Upper lobe of left lung (tissue), 6 donors: ENCODE measurements around the gene RBKS. TPM values are rescaled to one million over a fixed set of nuclear protein-coding genes. Genes with fewer than 3 reads are reported as not detected.

Source experiments
- ATAC-seq, 2 donors: fragments of 200-7000 bp; cut with Tn5 transposase; one replicate each; pipeline ENCODE4 v1.9.1; 2022; ENCODE audit warnings: mild to moderate bottlenecking in 2 of 2, moderate library complexity in 2 of 2; ENCODE audit not compliant: low FRiP score in 2 of 2
- DNase-seq, 2 donors: peaks; one replicate each; pipeline ENCODE4 v3.0.0-alpha.2; 2019 to 2020
- H3K27ac ChIP-seq, 4 donors: fragments of 200-600 bp; sonication (generic); one replicate each; pipeline ENCODE4 v1.5.1; 2016 to 2019
- H3K27me3 ChIP-seq, 4 donors: fragments of 200-600 bp; sonication (generic); one replicate each; pipeline ENCODE4 v1.5.1; 2017 to 2019
- H3K36me3 ChIP-seq, 4 donors: fragments of 200-600 bp; sonication (generic); one replicate each; pipeline ENCODE4 v1.5.1; 2016 to 2019
- H3K4me1 ChIP-seq, 4 donors: fragments of 200-600 bp; sonication (generic); one replicate each; pipeline ENCODE4 v1.5.1; 2018 to 2019
- H3K4me3 ChIP-seq, 4 donors: fragments of 200-600 bp; sonication (generic); one replicate each; pipeline ENCODE4 v1.5.1; 2017 to 2019; ENCODE audit warnings: mild to moderate bottlenecking in 2 of 4, moderate library complexity in 1 of 4
- H3K9me3 ChIP-seq, 4 donors: fragments of 200-600 bp; sonication (generic); one replicate each; pipeline ENCODE4 v1.5.1; 2018 to 2019
- CTCF ChIP-seq, 6 experiments: fragments of 450-650 bp in 4 of 6; fragments of 200-600 bp in 2 of 6; sonication (generic) in 2 of 6; IDR thresholded peaks; one replicate each; pipeline ENCODE4 v1.5.1; 2016 to 2019; ENCODE audit warnings: antibody characterized with exemption in 6 of 6
- EP300 ChIP-seq, 4 donors: sonication (generic); formaldehyde crosslinking; IDR thresholded peaks; one replicate each; pipeline ENCODE4 v1.5.1; 2017; ENCODE audit warnings: antibody characterized with exemption in 4 of 4, control low read depth in 2 of 4
- POLR2A ChIP-seq, 4 donors: fragments of 450-650 bp; IDR thresholded peaks; one replicate each; pipeline ENCODE4 v1.5.1; 2016 to 2017; ENCODE audit warnings: antibody characterized with exemption in 4 of 4, mild to moderate bottlenecking in 2 of 4
- POLR2AphosphoS5 ChIP-seq, 2 donors: sonication (generic); formaldehyde crosslinking; IDR thresholded peaks; one replicate each; pipeline ENCODE4 v1.5.1; 2017; ENCODE audit warnings: antibody characterized with exemption in 2 of 2
- WGBS, 2 donors: methylation state at CpG; one replicate each; pipeline ENCODE4 v1.1.5; 2017 to 2018; 5-methylcytosine and 5-hydroxymethylcytosine counted together
- total RNA-seq, 6 donors: library from RNA; depleted of rRNA in 4 of 6; stranded (reverse); fragments of >200 nt in 4 of 6; gene quantifications; one replicate each; pipeline versions ENCODE4 v1.1.0 to v1.2.1, GENCODE V29; 2016 to 2021
- donor health status: DM: no; HTN: no; CAD: no; lungs with moderate emphysema.
- donor health status: DM: no; HTN: yes; CAD: no; lungs with severe emphysema.

RBKS gene
- total RNA-seq, 6 donors from 2014 or later: 2.9 to 5.4 (median 3.2) TPM

DNA sequence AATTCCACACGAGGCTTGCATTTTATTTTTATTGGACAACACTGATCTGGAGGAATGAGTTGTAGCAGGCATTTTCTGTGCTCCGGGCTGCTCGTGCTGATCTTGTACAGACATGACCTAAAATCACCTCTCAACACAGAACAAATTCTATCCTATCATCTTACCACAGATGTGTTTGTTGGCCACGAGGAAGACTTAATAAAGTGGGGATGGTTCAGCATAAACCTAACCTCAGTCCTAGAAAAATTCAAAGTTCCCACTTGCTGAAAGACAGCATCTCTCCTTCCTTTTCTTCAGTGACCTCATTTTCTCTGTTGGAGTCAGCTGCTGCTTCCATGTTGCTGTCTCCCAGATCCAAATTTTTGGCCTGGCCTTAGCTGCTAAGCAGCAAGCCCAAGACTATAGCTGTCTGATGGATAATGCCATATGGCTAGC, 45.3 kb downstream of the RBKS start:
- TF ChIP-seq EP300 (IDR thresholded peaks at IDR 0.05) (no peak), CTCF (IDR thresholded peaks at IDR 0.05) (no peak), POLR2AphosphoS5 (IDR thresholded peaks at IDR 0.05) (no peak), POLR2A (IDR thresholded peaks at IDR 0.05) (no peak)
- Histone ChIP-seq H3K4me1 (no peaks in the 10 kb centered on the region), H3K9me3 (no peaks in the 10 kb centered on the region), H3K4me3 (no peak overlapping the region), H3K27me3 (no peaks in the 10 kb centered on the region), H3K27ac (no peak overlapping the region), H3K36me3 (no peaks in the 10 kb centered on the region)
- DNase-seq: no peak
- WGBS, 2 donors: 73 to 89% methylated on average over 4 of the region's 4 CpGs
- no peak for ATAC-seq

DNA sequence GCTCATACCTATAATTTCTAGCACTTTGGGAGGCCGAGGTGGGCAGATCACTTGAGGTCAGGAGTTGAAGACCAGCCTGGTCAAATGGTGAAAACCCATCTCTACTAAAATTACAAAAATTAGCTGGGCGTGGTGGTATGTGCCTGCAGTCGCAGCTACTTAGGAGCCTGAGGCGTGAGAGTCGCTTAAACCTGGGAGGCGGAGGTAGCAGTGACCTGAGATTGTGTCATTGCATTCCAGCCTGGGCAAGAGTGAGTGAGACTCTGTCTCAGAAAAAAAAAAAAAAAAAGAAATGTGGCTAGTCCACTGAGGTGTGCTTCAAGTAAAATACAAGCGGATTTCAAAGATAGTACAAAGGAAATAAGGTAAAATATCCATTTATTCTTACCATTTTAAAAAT, 46.2 kb downstream of the RBKS start:
- DNase-seq (no peak), ATAC-seq (no peak)
- H3K4me1 ChIP-seq: no peaks in the 10 kb centered on the region
- no peak overlapping the region for H3K27ac ChIP-seq
- no peaks in the 10 kb centered on the region for H3K27me3 ChIP-seq
- H3K4me3 ChIP-seq: no peak overlapping the region
- no peaks in the 10 kb centered on the region for H3K9me3 ChIP-seq
- TF ChIP-seq POLR2AphosphoS5 (IDR thresholded peaks at IDR 0.05) (no peak), EP300 (IDR thresholded peaks at IDR 0.05) (no peak), POLR2A (IDR thresholded peaks at IDR 0.05) (no peak), CTCF (IDR thresholded peaks at IDR 0.05) (no peak)
- 89 to 98% methylated on average over 7 of the region's 7 CpGs for WGBS, 2 donors
- no peaks in the 10 kb centered on the region for H3K36me3 ChIP-seq

GRCh38 chr2:27842894-27843293, 47.3 kb downstream of the RBKS start:
- ATAC-seq (no peak), DNase-seq (no peak)
- H3K4me3 ChIP-seq: no peak overlapping the region
- H3K9me3 ChIP-seq: no peaks in the 10 kb centered on the region
- H3K4me1 ChIP-seq: no peaks in the 10 kb centered on the region
- H3K36me3 ChIP-seq: no peaks in the 10 kb centered on the region
- 78 to 87% methylated on average over 5 of the region's 5 CpGs for WGBS, 2 donors
- H3K27ac ChIP-seq: no peak overlapping the region
- TF ChIP-seq EP300 (IDR thresholded peaks at IDR 0.05) (no peak), POLR2AphosphoS5 (IDR thresholded peaks at IDR 0.05) (no peak), CTCF (IDR thresholded peaks at IDR 0.05) (no peak), POLR2A (IDR thresholded peaks at IDR 0.05) (no peak)
- H3K27me3 ChIP-seq: no peaks in the 10 kb centered on the region

DNA sequence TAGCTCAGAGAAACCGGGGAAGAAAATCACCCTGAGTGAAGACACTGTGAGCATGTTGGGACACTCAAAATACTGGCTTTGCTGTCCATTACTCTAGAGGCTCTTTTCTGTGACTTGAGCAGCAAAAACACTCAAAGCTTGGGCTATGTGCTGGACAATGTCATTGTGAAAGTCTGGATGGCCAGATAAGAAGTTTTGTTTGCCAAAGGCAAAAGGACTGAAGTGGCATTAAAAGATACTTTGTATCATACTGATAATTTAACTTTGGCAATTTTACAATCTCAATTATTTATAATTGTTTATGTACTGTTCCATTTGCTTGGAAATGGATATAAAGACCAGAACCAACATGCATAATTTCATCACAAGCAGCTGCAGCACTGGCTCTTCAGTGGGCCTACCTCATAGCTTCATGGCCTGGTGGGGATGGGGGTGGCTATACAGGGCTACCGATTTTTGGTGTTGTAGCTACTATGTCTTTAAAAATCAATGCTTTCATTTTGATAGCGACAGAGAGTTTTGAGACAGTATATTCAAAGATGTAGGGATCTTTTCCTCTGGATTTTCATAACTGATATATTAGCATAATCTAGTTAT, 51.1 kb downstream of the RBKS start:
- no peak for DNase-seq
- Histone ChIP-seq H3K27me3 (no peaks in the 10 kb centered on the region), H3K9me3 (no peaks in the 10 kb centered on the region), H3K36me3 (no peaks in the 10 kb centered on the region), H3K4me3 (no peak overlapping the region), H3K4me1 (no peaks in the 10 kb centered on the region), H3K27ac (no peak overlapping the region)
- TF ChIP-seq EP300 (IDR thresholded peaks at IDR 0.05) (no peak), POLR2AphosphoS5 (IDR thresholded peaks at IDR 0.05) (no peak), POLR2A (IDR thresholded peaks at IDR 0.05) (no peak), CTCF (IDR thresholded peaks at IDR 0.05) (no peak)
- 62 to 64% methylated on average over 3 of the region's 3 CpGs for WGBS, 2 donors
- ATAC-seq: no peak

- Histone ChIP-seq H3K27ac (no peak overlapping the region), H3K4me1 (no peaks in the 10 kb centered on the region), H3K4me3 (no peak overlapping the region), H3K27me3 (no peaks in the 10 kb centered on the region), H3K9me3 (no peaks in the 10 kb centered on the region), H3K36me3 (no peaks in the 10 kb centered on the region)
- no peak for TF ChIP-seq POLR2AphosphoS5 (IDR thresholded peaks at IDR 0.05)
- no peak for TF ChIP-seq POLR2A (IDR thresholded peaks at IDR 0.05)
- TF ChIP-seq CTCF (IDR thresholded peaks at IDR 0.05): no peak
- TF ChIP-seq EP300 (IDR thresholded peaks at IDR 0.05): no peak
- ATAC-seq: no peak
- DNase-seq: no peak
Measured at GRCh38 chr2:27838502-27838901, 51.7 kb downstream of the RBKS start.
